ENCODE results near the gene WDFY3. TPM values are rescaled to one million over a fixed set of nuclear protein-coding genes. Genes with fewer than 3 reads are reported as not detected.
"Not testable (repeated sequence)": the region's sequence is repeated elsewhere in the genome, so short reads cannot be mapped to it uniquely, and the experiment has no call there.

WDFY3 gene
- total RNA-seq, 6 experiments from 2014 or later, result 39.1 to 52.6 (median 48.3) TPM

DNA sequence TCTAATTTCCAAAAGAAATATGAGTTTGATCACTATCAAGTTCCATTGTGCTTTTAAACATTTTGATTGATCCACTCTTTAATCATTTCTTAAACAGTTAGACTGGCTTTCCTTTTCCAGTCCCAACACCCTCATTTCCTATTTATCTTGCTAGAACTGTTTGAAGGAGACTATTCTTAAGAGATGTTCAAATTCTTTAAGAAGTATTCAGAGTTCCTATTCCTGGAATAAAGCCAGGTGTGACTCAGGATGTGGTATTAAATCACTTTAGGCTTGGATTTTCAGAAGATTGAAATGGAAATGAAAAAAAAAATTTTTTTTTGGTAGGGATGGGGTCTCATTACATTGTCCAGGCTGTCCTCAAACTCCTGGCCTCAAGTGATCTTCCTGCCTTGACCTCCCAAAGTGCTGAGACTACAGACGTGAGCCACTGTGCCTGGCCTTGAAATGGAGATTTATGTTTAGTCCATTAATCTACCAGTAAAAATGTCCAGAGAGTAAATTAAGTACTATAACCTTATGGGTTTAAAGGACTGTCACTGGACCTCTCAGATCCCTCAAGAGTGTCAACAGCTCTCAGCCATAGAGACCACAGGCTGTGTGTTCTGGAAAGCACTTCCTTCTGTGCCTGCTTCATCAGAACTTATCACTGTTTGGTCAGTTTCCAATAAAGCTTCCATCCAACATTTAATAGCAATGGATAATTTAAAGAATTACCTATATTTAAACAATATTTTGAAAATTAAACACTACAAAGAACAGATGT, 292.8 kb downstream of the WDFY3 start:
- Mint-ChIP-seq H3K27me3 (ENCODE audit: insufficient read depth) (no peaks in the 10 kb centered on the region; the same call in 1 of the 2 replicates), H3K27ac (peak overlapping the region; percentile 83), H3K36me3 (ENCODE audit: low read depth) (peaks cover 36% of the 10 kb centered on the region), H3K9me3 (no peaks in the 10 kb centered on the region), H3K4me1 (ENCODE audit: low read depth) (peaks cover 34% of the 10 kb centered on the region), H3K4me3 (peak overlapping the region; percentile 57)
- TF ChIP-seq, protein P1, sequence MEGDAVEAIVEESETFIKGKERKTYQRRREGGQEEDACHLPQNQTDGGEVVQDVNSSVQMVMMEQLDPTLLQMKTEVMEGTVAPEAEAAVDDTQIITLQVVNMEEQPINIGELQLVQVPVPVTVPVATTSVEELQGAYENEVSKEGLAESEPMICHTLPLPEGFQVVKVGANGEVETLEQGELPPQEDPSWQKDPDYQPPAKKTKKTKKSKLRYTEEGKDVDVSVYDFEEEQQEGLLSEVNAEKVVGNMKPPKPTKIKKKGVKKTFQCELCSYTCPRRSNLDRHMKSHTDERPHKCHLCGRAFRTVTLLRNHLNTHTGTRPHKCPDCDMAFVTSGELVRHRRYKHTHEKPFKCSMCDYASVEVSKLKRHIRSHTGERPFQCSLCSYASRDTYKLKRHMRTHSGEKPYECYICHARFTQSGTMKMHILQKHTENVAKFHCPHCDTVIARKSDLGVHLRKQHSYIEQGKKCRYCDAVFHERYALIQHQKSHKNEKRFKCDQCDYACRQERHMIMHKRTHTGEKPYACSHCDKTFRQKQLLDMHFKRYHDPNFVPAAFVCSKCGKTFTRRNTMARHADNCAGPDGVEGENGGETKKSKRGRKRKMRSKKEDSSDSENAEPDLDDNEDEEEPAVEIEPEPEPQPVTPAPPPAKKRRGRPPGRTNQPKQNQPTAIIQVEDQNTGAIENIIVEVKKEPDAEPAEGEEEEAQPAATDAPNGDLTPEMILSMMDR (IDR thresholded peaks at IDR 0.05), result no peak
- DNase-seq, result peak; percentile 89

DNA sequence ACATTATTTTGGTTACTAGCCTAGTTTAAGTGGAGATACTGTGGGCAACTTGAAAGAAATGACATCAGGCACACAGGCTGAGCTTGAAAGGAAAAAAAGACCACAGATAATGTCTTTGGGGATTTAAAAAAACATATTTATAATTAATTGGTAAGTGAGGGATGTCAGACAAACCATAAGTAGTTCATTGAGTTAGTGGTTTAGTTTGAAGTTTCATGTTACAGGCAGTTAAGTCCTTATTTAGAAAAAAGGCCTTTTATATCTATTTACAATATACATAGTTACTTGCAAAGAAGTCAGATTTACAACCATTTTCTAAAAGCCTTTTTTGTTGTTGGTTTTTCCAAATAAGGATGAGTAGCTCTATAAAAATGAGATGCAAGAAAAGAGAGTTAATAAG, 294.3 kb downstream of the WDFY3 start:
- Mint-ChIP-seq H3K36me3 (ENCODE audit: low read depth) (peaks cover 41% of the 10 kb centered on the region), H3K27me3 (ENCODE audit: insufficient read depth) (no peaks in the 10 kb centered on the region; the same call in 1 of the 2 replicates), H3K9me3 (no peaks in the 10 kb centered on the region), H3K4me3 (peak overlapping the region; percentile 60; the same call in 1 of the 2 replicates), H3K27ac (no peak overlapping the region), H3K4me1 (ENCODE audit: low read depth) (peaks cover 34% of the 10 kb centered on the region)
- TF ChIP-seq, protein P1 (IDR thresholded peaks at IDR 0.05), result no peak
- DNase-seq, result no peak

DNA sequence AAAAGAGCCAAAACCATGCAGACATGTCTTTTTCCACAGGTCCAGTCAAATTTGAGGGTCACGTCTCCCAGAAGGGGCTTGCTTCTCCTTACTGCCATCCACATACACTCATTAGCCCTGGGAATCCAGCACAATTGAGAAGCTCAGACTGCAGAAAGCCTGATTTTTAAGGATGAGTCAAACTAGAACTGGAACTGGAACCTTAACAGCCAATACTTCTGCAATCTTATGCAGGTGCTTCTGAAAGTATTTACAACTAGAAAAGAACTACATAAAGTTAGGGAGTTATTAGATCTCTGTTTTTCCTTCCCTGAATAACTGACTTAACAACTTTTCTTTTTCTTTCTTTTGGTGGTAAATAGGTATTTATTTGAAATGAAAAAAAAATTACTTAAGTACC, 297.3 kb downstream of the WDFY3 start:
- TF ChIP-seq, protein P1 (IDR thresholded peaks at IDR 0.05), result no peak
- H3K4me1 Mint-ChIP-seq (ENCODE audit: low read depth), result peaks cover 26% of the 10 kb centered on the region
- H3K9me3 Mint-ChIP-seq, result no peaks in the 10 kb centered on the region
- no peak for DNase-seq
- no peak overlapping the region for H3K27ac Mint-ChIP-seq
- H3K36me3 Mint-ChIP-seq (ENCODE audit: low read depth), result peaks cover 48% of the 10 kb centered on the region
- no peak overlapping the region for H3K4me3 Mint-ChIP-seq
- H3K27me3 Mint-ChIP-seq (ENCODE audit: insufficient read depth), result no peaks in the 10 kb centered on the region

DNA sequence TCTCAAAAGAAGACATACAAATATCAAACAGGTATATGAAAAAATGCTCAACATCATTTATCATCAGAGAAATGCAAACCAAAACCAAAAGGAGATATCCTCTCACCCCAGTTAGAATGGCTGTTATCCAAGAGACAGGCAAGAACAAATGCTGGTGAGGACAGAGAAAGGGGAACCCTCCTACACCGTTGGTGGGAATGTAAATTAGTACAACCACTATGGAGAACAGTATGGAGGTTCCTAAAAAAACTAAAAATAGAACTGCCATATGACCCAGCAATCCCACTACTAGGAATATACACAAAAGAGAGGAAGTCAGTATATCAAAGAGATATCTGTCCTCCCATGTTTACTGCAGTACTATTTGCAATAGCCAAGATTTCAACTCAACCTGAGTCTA, 300.1 kb downstream of the WDFY3 start:
- H3K9me3 Mint-ChIP-seq, result no peaks in the 10 kb centered on the region
- H3K36me3 Mint-ChIP-seq (ENCODE audit: low read depth), result peaks cover 35% of the 10 kb centered on the region
- H3K4me3 Mint-ChIP-seq, result no peak overlapping the region
- H3K27ac Mint-ChIP-seq, result no peak overlapping the region
- no peaks in the 10 kb centered on the region for H3K27me3 Mint-ChIP-seq (ENCODE audit: insufficient read depth)
- TF ChIP-seq, protein P1 (IDR thresholded peaks at IDR 0.05), result no peak
- no peak for DNase-seq
- no peaks in the 10 kb centered on the region for H3K4me1 Mint-ChIP-seq (ENCODE audit: low read depth)

DNA sequence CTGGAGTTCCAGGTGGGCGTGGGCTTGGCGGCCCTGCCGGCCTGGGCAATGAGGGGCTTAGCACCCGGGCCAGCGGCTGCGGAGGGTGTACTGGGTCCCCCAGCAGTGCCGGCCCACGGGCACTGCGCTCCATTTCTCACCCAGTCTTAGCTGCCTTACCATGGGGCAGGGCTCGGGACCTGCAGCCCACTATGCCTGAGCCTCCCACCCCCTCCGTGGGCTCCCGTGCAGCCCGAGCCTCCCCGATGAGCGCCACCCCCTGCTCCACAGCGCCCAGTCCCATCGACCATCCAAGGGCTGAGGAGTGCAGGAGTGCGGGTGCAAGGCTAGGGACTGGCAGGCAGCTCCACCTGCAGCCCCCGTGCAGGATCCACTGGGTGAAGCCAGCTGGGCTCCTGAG, 301.7 kb downstream of the WDFY3 start:
- H3K27me3 Mint-ChIP-seq (ENCODE audit: insufficient read depth); H3K9me3 Mint-ChIP-seq; DNase-seq; H3K4me1 Mint-ChIP-seq (ENCODE audit: low read depth); H3K4me3 Mint-ChIP-seq; H3K27ac Mint-ChIP-seq: not testable (repeated sequence)
- peaks cover 35% of the 10 kb centered on the region for H3K36me3 Mint-ChIP-seq (ENCODE audit: low read depth)

DNA sequence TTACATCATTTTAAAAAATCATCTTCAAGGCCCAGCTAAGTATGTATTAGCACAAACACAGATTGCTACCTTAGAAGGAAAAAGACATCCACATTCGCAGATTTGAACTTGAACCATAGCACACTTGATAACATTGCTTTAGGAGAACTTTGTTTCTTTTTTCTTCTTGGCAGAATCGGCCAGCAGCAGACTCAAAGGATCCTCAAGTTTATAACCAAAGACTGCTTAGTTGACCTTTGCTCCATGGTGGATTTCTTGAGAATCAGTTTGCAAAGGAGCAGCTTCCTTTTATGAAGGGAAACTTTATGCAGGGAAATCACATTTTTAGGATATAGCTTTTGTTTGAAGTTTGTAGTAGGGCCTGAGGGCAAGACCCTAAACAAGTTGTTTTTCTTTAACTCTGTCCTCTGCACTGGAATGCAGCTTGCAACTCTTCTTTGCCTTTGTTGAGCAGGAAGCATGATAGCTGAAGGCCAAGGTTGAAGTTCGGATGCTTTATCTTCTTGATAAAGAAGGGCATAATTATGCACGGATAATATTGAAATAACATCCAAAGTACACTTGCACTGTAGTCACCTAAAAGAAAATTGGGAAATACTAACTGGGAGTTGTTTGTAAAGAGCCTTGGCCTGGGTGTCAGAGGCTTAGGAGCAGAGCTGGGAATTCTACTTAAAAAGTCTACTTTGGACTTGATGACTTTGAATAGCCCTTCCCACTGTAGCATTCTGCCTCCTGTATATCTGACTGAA, 305.1 kb downstream of the WDFY3 start:
- H3K4me3 Mint-ChIP-seq, result no peak overlapping the region
- H3K27me3 Mint-ChIP-seq (ENCODE audit: insufficient read depth), result peaks cover 3% of the 10 kb centered on the region; the same call in 1 of the 2 replicates
- H3K27ac Mint-ChIP-seq, result no peak overlapping the region
- no peaks in the 10 kb centered on the region for H3K4me1 Mint-ChIP-seq (ENCODE audit: low read depth)
- DNase-seq, result no peak
- H3K9me3 Mint-ChIP-seq, result peaks cover 15% of the 10 kb centered on the region
- peaks cover 25% of the 10 kb centered on the region for H3K36me3 Mint-ChIP-seq (ENCODE audit: low read depth)
- TF ChIP-seq, protein P1 (IDR thresholded peaks at IDR 0.05), result no peak
